NCI-H1436 (cell line): ENCODE results near the gene MYADM.
"Not testable (repeated sequence)": the region's sequence is repeated elsewhere in the genome, so short reads cannot be mapped to it uniquely, and the experiment has no call there.

Source experiments
- DNase-seq: peaks from one replicate; lab custom pipeline; 2025; lab: John Stamatoyannopoulos, UW

MYADM gene

GRCh38 chr19:53868892-53869804 is 1.5 kb downstream of the MYADM start:
- DNase-seq = no peak

- DNase-seq = not testable (repeated sequence)
These were observed 2.3 kb downstream of the MYADM start for GRCh38 chr19:53869805-53870484.

- no peak for DNase-seq
These were observed 2.8 kb downstream of the MYADM start for GRCh38 chr19:53870485-53870844.

GRCh38 chr19:53871454-53871853 is 3.8 kb downstream of the MYADM start:
- no peak for DNase-seq

GRCh38 chr19:53872762-53873161 is 5.1 kb downstream of the MYADM start:
- no peak for DNase-seq

GRCh38 chr19:53873773-53874605 is 6.3 kb downstream of the MYADM start:
- no peak for DNase-seq

GRCh38 chr19:53874606-53874990 is 6.9 kb downstream of the MYADM start:
- no peak for DNase-seq

GRCh38 chr19:53875602-53876325 is 8.1 kb downstream of the MYADM start:
- no peak for DNase-seq

GRCh38 chr19:53876651-53877224 is 9.1 kb downstream of the MYADM start:
- no peak for DNase-seq

- DNase-seq = no peak
These were observed 9.7 kb downstream of the MYADM start for GRCh38 chr19:53877361-53877766.

GRCh38 chr19:53878776-53879139 is 11.1 kb downstream of the MYADM start:
- no peak for DNase-seq

GRCh38 chr19:53879140-53880081 is 11.7 kb downstream of the MYADM start:
- peak; percentile 72 for DNase-seq

- DNase-seq = no peak
These were observed 13.2 kb downstream of the MYADM start for GRCh38 chr19:53880711-53881481.

GRCh38 chr19:53881482-53882390 is 14.1 kb downstream of the MYADM start, which contains the start of gene PRKCG:
TSS of gene PRKCG (plus strand) at chr19:53882197. CDS start at chr19:53882495, 298 bp downstream.
- peak; percentile 37 for DNase-seq

GRCh38 chr19:53882391-53883050 is 14.8 kb downstream of the MYADM start:
- no peak for DNase-seq

- DNase-seq = no peak
These were observed 15.6 kb downstream of the MYADM start for GRCh38 chr19:53883231-53883661.

- no peak for DNase-seq
These were observed 16.1 kb downstream of the MYADM start for GRCh38 chr19:53883741-53884140.

- no peak for DNase-seq
These were observed 16.6 kb downstream of the MYADM start for GRCh38 chr19:53884256-53884655.
